GM19395 (cell line): ENCODE results near the gene NOS1AP.
"Not testable (repeated sequence)": the region's sequence is repeated elsewhere in the genome, so short reads cannot be mapped to it uniquely, and the experiment has no call there.

Experiments used
- ATAC-seq: cut with Tn5 transposase; IDR thresholded peaks from one replicate; pipeline ENCODE4 v1.9.1; 2021; ENCODE audit warnings: mild to moderate bottlenecking, moderate library complexity; ENCODE audit not compliant: unreplicated experiment

Gene NOS1AP

GRCh38 chr1:162389971-162390370 is 320.5 kb downstream of the NOS1AP start:
- ATAC-seq: no peak

GRCh38 chr1:162390396-162391185 is 321.1 kb downstream of the NOS1AP start:
- ATAC-seq: no peak

- no peak for ATAC-seq
Observed at GRCh38 chr1:162391790-162392563, 322.5 kb downstream of the NOS1AP start.

- ATAC-seq: no peak
Observed at GRCh38 chr1:162396201-162396906, 326.9 kb downstream of the NOS1AP start.

- ATAC-seq: no peak
Observed at GRCh38 chr1:162397039-162397448, 327.6 kb downstream of the NOS1AP start.

- ATAC-seq: no peak
Observed at GRCh38 chr1:162397943-162398560, 328.6 kb downstream of the NOS1AP start.

- no peak for ATAC-seq
Observed at GRCh38 chr1:162398999-162399580, 329.6 kb downstream of the NOS1AP start.

GRCh38 chr1:162400790-162401355 is 331.4 kb downstream of the NOS1AP start:
- no peak for ATAC-seq

- no peak for ATAC-seq
Observed at GRCh38 chr1:162404550-162405160, 335.2 kb downstream of the NOS1AP start.

GRCh38 chr1:162405800-162406199 is 336.3 kb downstream of the NOS1AP start:
- no peak for ATAC-seq

- no peak for ATAC-seq
Observed at GRCh38 chr1:162406811-162407210, 337.3 kb downstream of the NOS1AP start.

- no peak for ATAC-seq
Observed at GRCh38 chr1:162407539-162407938, 338.0 kb downstream of the NOS1AP start.

- no peak for ATAC-seq
Observed at GRCh38 chr1:162412002-162412401, 342.5 kb downstream of the NOS1AP start, which contains the start of gene SH2D1B. Gene SH2D1B (minus strand): TSS chr1:162412136. CDS start chr1:162412016, 120 bp downstream.

- no peak for ATAC-seq
Observed at GRCh38 chr1:162416215-162416614, 346.7 kb downstream of the NOS1AP start.

- ATAC-seq: no peak
Observed at GRCh38 chr1:162416909-162417308, 347.4 kb downstream of the NOS1AP start.

GRCh38 chr1:162417650-162418049 is 348.2 kb downstream of the NOS1AP start:
- ATAC-seq: no peak

- not testable (repeated sequence) for ATAC-seq
Observed at GRCh38 chr1:162418584-162418983, 349.1 kb downstream of the NOS1AP start.

- not testable (repeated sequence) for ATAC-seq
Observed at GRCh38 chr1:162419450-162419931, 350.0 kb downstream of the NOS1AP start.
